Spleen (tissue), 11 donors: ENCODE data around the gene MAST2. TPM values are rescaled to one million over a fixed set of nuclear protein-coding genes. Genes with fewer than 3 reads are reported as not detected.

Source experiments
- DNase-seq: peaks from one replicate; pipeline ENCODE4 v3.0.0-alpha.2; 2020
- H3K27ac ChIP-seq, 8 donors: fragments of 200-600 bp; sonication (generic) in 7 of 8; 1 replicate in 4 of 8; 2 replicates in 4 of 8; pipeline versions ENCODE4 v1.5.0 to v1.8.0; 2016 to 2021; ENCODE audit warnings: inconsistent platforms in 4 of 8, mild to moderate bottlenecking in 4 of 8, moderate library complexity in 1 of 8
- H3K27me3 ChIP-seq, 7 donors: fragments of 200-600 bp; sonication (generic) in 6 of 7; replicated peaks in 1 of 7; 1 replicate in 4 of 7; 2 replicates in 3 of 7; pipeline versions ENCODE4 v1.5.0 to v1.8.0; 2016 to 2021; ENCODE audit warnings: inconsistent platforms in 3 of 7, mild to moderate bottlenecking in 1 of 7
- H3K36me3 ChIP-seq, 6 donors: fragments of 200-600 bp; sonication (generic) in 5 of 6; 1 replicate in 4 of 6; 2 replicates in 2 of 6; pipeline versions ENCODE4 v1.5.0 to v1.8.0; 2016 to 2021; ENCODE audit warnings: inconsistent platforms in 2 of 6
- H3K4me1 ChIP-seq, 6 donors: fragments of 200-600 bp; sonication (generic) in 5 of 6; 1 replicate in 3 of 6; 2 replicates in 3 of 6; pipeline versions ENCODE4 v1.5.0 to v1.8.0; 2016 to 2021; ENCODE audit warnings: inconsistent platforms in 3 of 6
- H3K4me3 ChIP-seq, 8 donors: fragments of 200-600 bp; sonication (generic) in 7 of 8; 1 replicate in 4 of 8; 2 replicates in 4 of 8; pipeline versions ENCODE4 v1.5.0 to v1.8.0; 2016 to 2021; ENCODE audit warnings: inconsistent platforms in 4 of 8, mild to moderate bottlenecking in 4 of 8, moderate library complexity in 2 of 8
- H3K9me3 ChIP-seq, 8 donors: fragments of 200-600 bp; sonication (generic) in 7 of 8; 1 replicate in 4 of 8; 2 replicates in 4 of 8; pipeline versions ENCODE4 v1.5.0 to v1.8.0; 2016 to 2021; ENCODE audit warnings: inconsistent platforms in 4 of 8
- POLR2A ChIP-seq, 3 donors: fragments of 450-650 bp; IDR thresholded peaks; one replicate each; pipeline ENCODE4 v1.5.1; 2017; ENCODE audit warnings: antibody characterized with exemption in 3 of 3, mild to moderate bottlenecking in 1 of 3
- POLR2AphosphoS5 ChIP-seq, 3 donors: sonication (generic); formaldehyde crosslinking; IDR thresholded peaks; one replicate each; pipeline ENCODE4 v1.5.1; 2017; ENCODE audit warnings: antibody characterized with exemption in 3 of 3
- WGBS, 5 donors: extraction: QIAGEN DNeasy Blood & Tissue Kit in 3 of 5; methylation state at CpG; one replicate each; pipeline versions ENCODE4 v1.1.5 to v1.1.7; 2013 to 2018; 5-methylcytosine and 5-hydroxymethylcytosine counted together
- intact Hi-C: fragments of 100-400 bp; cut with DNase I; formaldehyde crosslinking; loops from one replicate; pipeline ENCODE4 v1.15.0; 2023; ENCODE audit warnings: low total_unique reads
- polyA plus RNA-seq, 3 donors: library from polyadenylated mRNA; stranded (reverse); fragments of 200-250 nt; gene quantifications; one replicate each; pipeline ENCODE4 v1.2.1, GENCODE V29; 2013
- total RNA-seq, 7 donors: library from RNA; depleted of rRNA in 3 of 7; stranded (reverse); fragments of >200 nt in 3 of 7; fragmentation: NEBNext Ultra II Directional in 4 of 7; extraction: Animal tissue kit (Norgen Biotek cat#: 25700) in 4 of 7; gene quantifications; one replicate each; pipeline versions ENCODE4 v1.1.0 to v1.2.1, GENCODE V29; 2016 to 2021
- TF ChIP-seq, protein P1 (sequence below), 11 experiments: fragments of 200-600 bp in 7 of 11; fragments of 450-650 bp in 4 of 11; sonication (generic) in 4 of 11; IDR thresholded peaks in 8 of 11; conservative IDR thresholded peaks in 3 of 11; 1 replicate in 7 of 11; 2 replicates in 4 of 11; pipeline versions ENCODE4 v1.4.0 to v1.8.0; 2016 to 2021; ENCODE audit warnings: antibody characterized with exemption in 11 of 11, inconsistent platforms in 4 of 11, mild to moderate bottlenecking in 1 of 11
- donor health status: healthy with polysubstance abuse.
- donor health status: DM: no; HTN: no; CAD: no; lungs with moderate emphysema.
- donor health status: DM: no; HTN: no; CAD: no.
- donor health status: Bipolar disorder and iron deficiency.
- donor health status: healthy.
- donor health status: DM: no; HTN: no; CAD: no.
- donor health status: DM: yes; HTN: yes; CAD: no.

MAST2 gene
- total and polyA plus RNA-seq, 10 donors, result 3.6 to 19.4 (median 12.9) TPM

DNA sequence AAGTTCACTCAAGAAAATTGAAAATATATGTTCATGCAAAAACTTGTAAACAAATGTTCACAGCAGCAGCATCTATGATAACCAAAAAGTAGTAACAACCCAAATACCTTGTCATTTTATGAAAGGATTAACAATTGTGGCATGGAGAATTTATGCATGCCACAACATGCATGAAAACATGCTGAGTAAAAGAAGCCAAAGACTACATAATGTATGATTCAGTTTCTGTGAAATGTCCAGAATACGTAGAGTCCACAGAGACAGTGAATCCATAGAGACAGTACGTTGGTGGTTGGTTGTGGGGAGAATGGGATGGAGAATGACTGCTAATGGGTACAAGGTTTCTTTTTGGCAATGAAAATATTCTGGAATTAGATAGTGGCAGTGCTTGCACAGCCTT lies 148.7 kb downstream of the MAST2 start:
- WGBS, 5 donors, result 89 to 96% (median 91%) methylated on average over 2 of the region's 2 CpGs
- intact Hi-C loops, result no loop called here
- Histone ChIP-seq H3K4me1 (no peaks in the 10 kb centered on the region), H3K27ac (no peak overlapping the region), H3K36me3 (no peaks in the 10 kb centered on the region), H3K4me3 (no peak overlapping the region), H3K27me3 (no peaks in the 10 kb centered on the region), H3K9me3 (peaks cover 0 to 8% (median 0%) of the 10 kb centered on the region in 8 donors)
- no peak for DNase-seq
- no peak for TF ChIP-seq POLR2A (IDR thresholded peaks at IDR 0.05)
- TF ChIP-seq, protein P1, sequence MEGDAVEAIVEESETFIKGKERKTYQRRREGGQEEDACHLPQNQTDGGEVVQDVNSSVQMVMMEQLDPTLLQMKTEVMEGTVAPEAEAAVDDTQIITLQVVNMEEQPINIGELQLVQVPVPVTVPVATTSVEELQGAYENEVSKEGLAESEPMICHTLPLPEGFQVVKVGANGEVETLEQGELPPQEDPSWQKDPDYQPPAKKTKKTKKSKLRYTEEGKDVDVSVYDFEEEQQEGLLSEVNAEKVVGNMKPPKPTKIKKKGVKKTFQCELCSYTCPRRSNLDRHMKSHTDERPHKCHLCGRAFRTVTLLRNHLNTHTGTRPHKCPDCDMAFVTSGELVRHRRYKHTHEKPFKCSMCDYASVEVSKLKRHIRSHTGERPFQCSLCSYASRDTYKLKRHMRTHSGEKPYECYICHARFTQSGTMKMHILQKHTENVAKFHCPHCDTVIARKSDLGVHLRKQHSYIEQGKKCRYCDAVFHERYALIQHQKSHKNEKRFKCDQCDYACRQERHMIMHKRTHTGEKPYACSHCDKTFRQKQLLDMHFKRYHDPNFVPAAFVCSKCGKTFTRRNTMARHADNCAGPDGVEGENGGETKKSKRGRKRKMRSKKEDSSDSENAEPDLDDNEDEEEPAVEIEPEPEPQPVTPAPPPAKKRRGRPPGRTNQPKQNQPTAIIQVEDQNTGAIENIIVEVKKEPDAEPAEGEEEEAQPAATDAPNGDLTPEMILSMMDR (IDR thresholded peaks at IDR 0.05 in 8 of 11, conservative IDR thresholded peaks at IDR 0.05 in 3 of 11), result no peak
- TF ChIP-seq POLR2AphosphoS5 (IDR thresholded peaks at IDR 0.05), result no peak

DNA sequence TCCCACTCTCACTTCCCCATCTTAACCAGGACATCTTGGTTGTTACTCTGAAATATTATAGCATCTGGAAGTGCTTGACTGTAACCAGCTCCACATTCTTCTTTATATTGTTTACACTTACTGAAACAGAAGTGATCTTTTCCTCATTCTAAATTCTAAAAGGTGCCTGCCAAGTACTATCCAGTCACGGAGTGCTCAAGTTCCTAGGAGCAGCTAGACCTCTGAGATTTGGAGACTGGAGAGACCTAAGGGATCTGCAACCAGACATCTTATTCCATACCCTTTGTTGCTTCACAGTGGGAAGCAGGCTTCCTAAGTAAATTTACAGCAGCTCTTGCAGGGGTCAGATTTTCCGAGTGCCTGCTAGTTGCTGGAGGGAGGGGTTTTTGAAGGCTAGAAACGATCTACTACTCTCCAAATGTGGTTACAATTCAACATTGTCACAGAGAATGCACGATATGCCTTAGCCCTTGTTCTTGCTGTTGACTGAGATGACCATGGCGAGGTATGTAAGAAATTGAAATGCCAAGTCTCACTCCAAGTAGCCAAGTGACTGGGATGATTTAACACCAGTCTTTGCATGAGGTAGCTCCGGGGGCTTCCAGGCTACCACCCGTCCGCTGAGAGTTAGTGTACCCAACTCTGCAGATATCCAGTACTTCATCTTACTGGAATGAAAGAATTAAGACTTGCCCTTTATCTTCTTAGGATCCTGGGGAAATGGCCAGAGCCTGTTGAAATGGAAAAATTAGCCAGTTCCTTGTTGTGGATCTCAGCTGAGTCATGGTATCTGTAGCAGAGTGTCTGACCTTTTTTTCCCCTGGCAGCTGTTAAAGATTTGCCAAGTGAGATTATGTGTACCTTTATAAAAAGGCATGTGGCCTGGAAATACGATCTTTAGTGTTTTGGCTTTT lies 150.8 kb downstream of the MAST2 start:
- 79 to 85% (median 83%) methylated on average over 9 of the region's 9 CpGs for WGBS, 5 donors
- H3K9me3 ChIP-seq, result no peaks in the 10 kb centered on the region
- intact Hi-C loops, result no loop called here
- no peak for DNase-seq
- H3K4me1 ChIP-seq, result no peaks in the 10 kb centered on the region
- no peaks in the 10 kb centered on the region for H3K27me3 ChIP-seq
- peaks cover 0 to 2% (median 0%) of the 10 kb centered on the region in 6 donors for H3K36me3 ChIP-seq
- TF ChIP-seq, protein P1 (IDR thresholded peaks at IDR 0.05 in 8 of 11, conservative IDR thresholded peaks at IDR 0.05 in 3 of 11), result no peak
- TF ChIP-seq POLR2AphosphoS5 (IDR thresholded peaks at IDR 0.05) (no peak), POLR2A (IDR thresholded peaks at IDR 0.05) (no peak)
- no peak overlapping the region for H3K27ac ChIP-seq
- no peak overlapping the region for H3K4me3 ChIP-seq

DNA sequence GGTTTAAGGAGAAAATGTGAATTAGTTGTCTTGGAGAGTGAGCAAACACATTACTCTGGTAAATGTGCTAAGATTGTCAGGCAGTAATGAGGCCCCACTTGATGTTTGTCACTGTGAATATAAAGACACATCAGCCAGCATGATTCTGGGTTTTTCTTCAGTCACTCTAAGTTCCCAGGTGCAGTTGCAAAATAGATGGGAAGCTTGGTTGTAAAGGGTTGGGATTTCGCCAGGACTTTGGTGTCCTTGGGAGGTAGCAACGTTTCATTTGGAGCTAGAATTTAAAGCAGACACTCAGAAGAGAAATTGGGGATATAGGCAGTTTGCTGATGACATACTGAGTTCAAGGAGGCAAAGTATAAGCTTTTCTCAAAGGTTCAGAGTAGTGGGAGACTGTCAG lies 154.3 kb downstream of the MAST2 start:
- WGBS, 5 donors, result 63 to 81% (median 68%) methylated on average over 2 of the region's 2 CpGs
- Histone ChIP-seq H3K9me3 (peaks cover 0 to 2% (median 0%) of the 10 kb centered on the region in 8 donors), H3K4me3 (no peak overlapping the region), H3K36me3 (peaks cover 0 to 23% (median 4%) of the 10 kb centered on the region in 6 donors), H3K27ac (no peak overlapping the region), H3K4me1 (no peaks in the 10 kb centered on the region), H3K27me3 (no peaks in the 10 kb centered on the region)
- TF ChIP-seq POLR2AphosphoS5 (IDR thresholded peaks at IDR 0.05) (no peak), POLR2A (IDR thresholded peaks at IDR 0.05) (no peak)
- TF ChIP-seq, protein P1 (IDR thresholded peaks at IDR 0.05 in 8 of 11, conservative IDR thresholded peaks at IDR 0.05 in 3 of 11), result no peak
- no peak for DNase-seq
- intact Hi-C loops, result no loop called here

DNA sequence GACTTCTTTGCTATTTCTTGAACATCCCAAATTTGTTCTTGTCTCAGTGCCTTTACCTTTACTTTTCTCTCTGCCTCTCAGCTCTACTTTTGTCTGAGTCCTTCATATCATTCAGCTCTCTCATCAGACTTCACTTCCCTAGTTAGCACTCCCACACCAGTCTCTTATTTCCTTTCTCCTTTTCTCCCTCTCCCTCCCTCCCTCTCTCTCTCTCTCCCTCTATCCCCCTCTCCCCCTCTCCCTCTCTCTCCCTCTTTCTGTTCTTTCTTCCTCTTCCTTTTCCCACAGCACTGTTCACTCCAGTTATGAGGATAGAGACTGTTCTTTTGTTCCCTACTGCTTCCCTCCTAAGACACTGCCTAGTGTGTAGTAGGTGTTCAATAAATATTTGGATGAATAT lies 154.9 kb downstream of the MAST2 start:
- TF ChIP-seq POLR2AphosphoS5 (IDR thresholded peaks at IDR 0.05), result no peak
- TF ChIP-seq POLR2A (IDR thresholded peaks at IDR 0.05), result no peak
- TF ChIP-seq, protein P1 (IDR thresholded peaks at IDR 0.05 in 8 of 11, conservative IDR thresholded peaks at IDR 0.05 in 3 of 11), result no peak
- Histone ChIP-seq H3K27me3 (no peaks in the 10 kb centered on the region), H3K4me3 (no peak overlapping the region), H3K27ac (no peak overlapping the region), H3K36me3 (peaks cover 0 to 23% (median 4%) of the 10 kb centered on the region in 6 donors), H3K4me1 (no peaks in the 10 kb centered on the region), H3K9me3 (peaks cover 0 to 3% (median 0%) of the 10 kb centered on the region in 8 donors)
- DNase-seq, result no peak
- intact Hi-C loops, result no loop called here
